ENCODE measurements around the gene RBM15B.
A peak's percentile ranks its signal among the peaks of the same experiment; 100 is the strongest.

Gene RBM15B

GRCh38 chr3:51426921-51427320 is 35.8 kb downstream of the RBM15B start:
- CTCF ChIA-PET, result interaction anchor here (1.7 to 2.0 kb wide), 2 partner anchors 17 to 256 kb away, joined by 4 to 6 read pairs; no protein-coding TSS in a partner anchor
- no peak for DNase-seq (ENCODE audit: extremely low spot score)
- POLR2A ChIA-PET, result no interaction called here
- TF ChIP-seq CTCF (IDR thresholded peaks at IDR 0.05; ENCODE audit: control extremely low read depth, extremely low read depth, low read depth, missing control alignments), result no peak

- TF ChIP-seq CTCF (IDR thresholded peaks at IDR 0.05; ENCODE audit: control extremely low read depth, extremely low read depth, low read depth, missing control alignments), result no peak
- no peak for DNase-seq (ENCODE audit: extremely low spot score)
- POLR2A ChIA-PET, result no interaction called here
- CTCF ChIA-PET, result interaction anchor here (1.5 kb wide), 2 partner anchors 18 kb away, joined by 3 read pairs; no protein-coding TSS in a partner anchor
These were observed 38.1 kb downstream of the RBM15B start for GRCh38 chr3:51429138-51429537.

GRCh38 chr3:51434110-51434509 is 43.0 kb downstream of the RBM15B start:
- DNase-seq (ENCODE audit: extremely low spot score), result no peak
- ChIA-PET CTCF (interaction anchor here (0.9 to 2.3 kb wide), 24 partner anchors 9 to 1097 kb away, joined by 3 to 21 read pairs (median 4); partner anchors contain the start of gene DCAF1), POLR2A (no interaction called here)
- TF ChIP-seq CTCF (IDR thresholded peaks at IDR 0.05; ENCODE audit: control extremely low read depth, extremely low read depth, low read depth, missing control alignments), result no peak

- peak; percentile 55 for TF ChIP-seq CTCF (IDR thresholded peaks at IDR 0.05; ENCODE audit: control extremely low read depth, extremely low read depth, low read depth, missing control alignments)
- DNase-seq (ENCODE audit: extremely low spot score), result peak; percentile 57
- ChIA-PET CTCF (interaction anchor here (0.7 to 2.3 kb wide), 26 partner anchors 9 to 1098 kb away, joined by 3 to 21 read pairs (median 4); partner anchors contain the start of gene DCAF1), POLR2A (no interaction called here)
These were observed 43.8 kb downstream of the RBM15B start for GRCh38 chr3:51434746-51435327.

- CTCF ChIA-PET, result interaction anchor here (0.9 to 1.4 kb wide), 3 partner anchors 10 to 232 kb away, joined by 3 read pairs; no protein-coding TSS in a partner anchor
- DNase-seq (ENCODE audit: extremely low spot score), result no peak
- POLR2A ChIA-PET, result no interaction called here
- no peak for TF ChIP-seq CTCF (IDR thresholded peaks at IDR 0.05; ENCODE audit: control extremely low read depth, extremely low read depth, low read depth, missing control alignments)
These were observed 46.0 kb downstream of the RBM15B start for GRCh38 chr3:51436998-51437639.

GRCh38 chr3:51441282-51442030 is 50.4 kb downstream of the RBM15B start:
- ChIA-PET POLR2A (no interaction called here), CTCF (interaction anchor here (1.3 to 1.9 kb wide), 4 partner anchors 10 to 241 kb away, joined by 3 to 4 read pairs (median 4); no protein-coding TSS in a partner anchor)
- DNase-seq (ENCODE audit: extremely low spot score), result no peak
- TF ChIP-seq CTCF (IDR thresholded peaks at IDR 0.05; ENCODE audit: control extremely low read depth, extremely low read depth, low read depth, missing control alignments), result no peak

Data from GM10248 (cell line).